ENCODE data around the gene RTTN.

GRCh38 chr18:70158992-70159717 is 46.3 kb downstream of the RTTN start:
- no peak for TF ChIP-seq POLR2A (IDR thresholded peaks at IDR 0.05)
- TF ChIP-seq, protein P1, sequence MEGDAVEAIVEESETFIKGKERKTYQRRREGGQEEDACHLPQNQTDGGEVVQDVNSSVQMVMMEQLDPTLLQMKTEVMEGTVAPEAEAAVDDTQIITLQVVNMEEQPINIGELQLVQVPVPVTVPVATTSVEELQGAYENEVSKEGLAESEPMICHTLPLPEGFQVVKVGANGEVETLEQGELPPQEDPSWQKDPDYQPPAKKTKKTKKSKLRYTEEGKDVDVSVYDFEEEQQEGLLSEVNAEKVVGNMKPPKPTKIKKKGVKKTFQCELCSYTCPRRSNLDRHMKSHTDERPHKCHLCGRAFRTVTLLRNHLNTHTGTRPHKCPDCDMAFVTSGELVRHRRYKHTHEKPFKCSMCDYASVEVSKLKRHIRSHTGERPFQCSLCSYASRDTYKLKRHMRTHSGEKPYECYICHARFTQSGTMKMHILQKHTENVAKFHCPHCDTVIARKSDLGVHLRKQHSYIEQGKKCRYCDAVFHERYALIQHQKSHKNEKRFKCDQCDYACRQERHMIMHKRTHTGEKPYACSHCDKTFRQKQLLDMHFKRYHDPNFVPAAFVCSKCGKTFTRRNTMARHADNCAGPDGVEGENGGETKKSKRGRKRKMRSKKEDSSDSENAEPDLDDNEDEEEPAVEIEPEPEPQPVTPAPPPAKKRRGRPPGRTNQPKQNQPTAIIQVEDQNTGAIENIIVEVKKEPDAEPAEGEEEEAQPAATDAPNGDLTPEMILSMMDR (IDR thresholded peaks at IDR 0.05) = no peak

All from testis (tissue), 2 donors.